SK-N-SH treated with all-trans-retinoic acid at 6 μM for 48 hours (cell line): ENCODE measurements around the gene LANCL2.

Source experiments
- ATAC-seq: fragments of 200-7000 bp; cut with Tn5 transposase; 3 replicates; pipeline ENCODE4 v1.9.1; 2020; ENCODE audit warnings: mild to moderate bottlenecking, moderate library complexity
- ARNTL ChIP-seq: fragments of 450-650 bp; formaldehyde crosslinking; IDR thresholded peaks from 2 replicates; pipeline ENCODE4 v1.5.0; 2020; ENCODE audit warnings: low read depth, mild to moderate bottlenecking, moderate library complexity, borderline replicate concordance
- CREB5 ChIP-seq: fragments of 250-450 bp; sonication (Bioruptor Pico); IDR thresholded peaks from 2 replicates; pipeline ENCODE4 v1.5.1; 2020; ENCODE audit warnings: low read depth, mild to moderate bottlenecking, moderate library complexity
- CSDC2 ChIP-seq: fragments of 250-450 bp; sonication (Bioruptor Pico); IDR thresholded peaks from 2 replicates; pipeline ENCODE4 v1.5.0; 2020; ENCODE audit warnings: mild to moderate bottlenecking, moderate library complexity
- ESRRG ChIP-seq: fragments of 250-450 bp; sonication (Bioruptor Pico); IDR thresholded peaks from 2 replicates; pipeline ENCODE4 v1.6.1; 2021; ENCODE audit warnings: mild to moderate bottlenecking
- OSR1 ChIP-seq: fragments of 250-450 bp; sonication (Bioruptor Pico); IDR thresholded peaks from 2 replicates; pipeline ENCODE4 v1.8.0; 2022; ENCODE audit warnings: moderate library complexity, mild to moderate bottlenecking, inconsistent platforms
- PPARA ChIP-seq: fragments of 250-450 bp; sonication (Bioruptor Pico); IDR thresholded peaks from 2 replicates; pipeline ENCODE4 v1.5.0; 2020; ENCODE audit warnings: mild to moderate bottlenecking, borderline replicate concordance
- RARB ChIP-seq: fragments of 250-450 bp; sonication (Bioruptor Pico); IDR thresholded peaks from 2 replicates; pipeline ENCODE4 v1.8.0; 2021; ENCODE audit warnings: mild to moderate bottlenecking, moderate library complexity
- SNAI2 ChIP-seq: fragments of 250-450 bp; sonication (Bioruptor Pico); IDR thresholded peaks from 2 replicates; pipeline ENCODE4 v1.5.0; 2020; ENCODE audit warnings: mild to moderate bottlenecking, moderate library complexity
- TCF4 ChIP-seq: fragments of 250-450 bp; sonication (Bioruptor Pico); IDR thresholded peaks from 2 replicates; pipeline ENCODE4 v1.8.0; 2021; ENCODE audit warnings: mild to moderate bottlenecking, moderate library complexity, borderline replicate concordance
- TOX ChIP-seq: fragments of 250-450 bp; sonication (Bioruptor Pico); IDR thresholded peaks from 2 replicates; pipeline ENCODE4 v1.8.0; 2021; ENCODE audit warnings: mild to moderate bottlenecking, moderate library complexity, borderline replicate concordance
- TSHZ2 ChIP-seq: fragments of 250-450 bp; sonication (Bioruptor Pico); IDR thresholded peaks from 2 replicates; pipeline ENCODE4 v1.5.0; 2020; ENCODE audit warnings: mild to moderate bottlenecking, moderate library complexity
- ZC3H10 ChIP-seq: fragments of 250-450 bp; sonication (Bioruptor Pico); IDR thresholded peaks from 2 replicates; pipeline ENCODE4 v1.5.1; 2021; ENCODE audit warnings: mild to moderate bottlenecking, moderate library complexity
- ZFP3 ChIP-seq: fragments of 250-450 bp; sonication (Bioruptor Pico); IDR thresholded peaks from 2 replicates; pipeline ENCODE4 v1.5.0; 2020; ENCODE audit warnings: mild to moderate bottlenecking, moderate library complexity
- ZFP30 ChIP-seq: fragments of 450-650 bp; formaldehyde crosslinking; IDR thresholded peaks from 2 replicates; pipeline ENCODE4 v1.5.0; 2022; ENCODE audit warnings: mild to moderate bottlenecking, moderate library complexity
- ZNF565 ChIP-seq: fragments of 450-650 bp; formaldehyde crosslinking; conservative IDR thresholded peaks from 2 replicates; pipeline ENCODE4 v1.5.0; 2020; ENCODE audit warnings: low read depth, mild to moderate bottlenecking, moderate library complexity
- ZNF70 ChIP-seq: fragments of 450-650 bp; formaldehyde crosslinking; IDR thresholded peaks from 2 replicates; pipeline ENCODE4 v1.5.0; 2020; ENCODE audit warnings: mild to moderate bottlenecking, moderate library complexity
- ZNF8 ChIP-seq: fragments of 450-650 bp; formaldehyde crosslinking; IDR thresholded peaks from 2 replicates; pipeline ENCODE4 v1.5.0; 2020; ENCODE audit warnings: mild to moderate bottlenecking, moderate library complexity
- TF ChIP-seq, protein P1 (sequence below): fragments of 250-450 bp; sonication (Bioruptor Pico); IDR thresholded peaks from 2 replicates; pipeline ENCODE4 v1.5.1; 2021; ENCODE audit warnings: mild to moderate bottlenecking, moderate library complexity
- TF ChIP-seq, protein P2 (sequence below): fragments of 250-450 bp; sonication (Bioruptor Pico); IDR thresholded peaks from 2 replicates; pipeline ENCODE4 v1.8.0; 2020; ENCODE audit warnings: mild to moderate bottlenecking, moderate library complexity, borderline replicate concordance
- TF ChIP-seq, protein P3 (sequence below): fragments of 250-450 bp; sonication (Bioruptor Pico); IDR thresholded peaks from 2 replicates; pipeline ENCODE4 v1.8.0; 2021; ENCODE audit warnings: low read depth, mild to moderate bottlenecking, moderate library complexity, borderline replicate concordance

The LANCL2 gene

GRCh38 chr7:55444786-55445185 lies 79.6 kb downstream of the LANCL2 start:
- TF ChIP-seq, protein P1, sequence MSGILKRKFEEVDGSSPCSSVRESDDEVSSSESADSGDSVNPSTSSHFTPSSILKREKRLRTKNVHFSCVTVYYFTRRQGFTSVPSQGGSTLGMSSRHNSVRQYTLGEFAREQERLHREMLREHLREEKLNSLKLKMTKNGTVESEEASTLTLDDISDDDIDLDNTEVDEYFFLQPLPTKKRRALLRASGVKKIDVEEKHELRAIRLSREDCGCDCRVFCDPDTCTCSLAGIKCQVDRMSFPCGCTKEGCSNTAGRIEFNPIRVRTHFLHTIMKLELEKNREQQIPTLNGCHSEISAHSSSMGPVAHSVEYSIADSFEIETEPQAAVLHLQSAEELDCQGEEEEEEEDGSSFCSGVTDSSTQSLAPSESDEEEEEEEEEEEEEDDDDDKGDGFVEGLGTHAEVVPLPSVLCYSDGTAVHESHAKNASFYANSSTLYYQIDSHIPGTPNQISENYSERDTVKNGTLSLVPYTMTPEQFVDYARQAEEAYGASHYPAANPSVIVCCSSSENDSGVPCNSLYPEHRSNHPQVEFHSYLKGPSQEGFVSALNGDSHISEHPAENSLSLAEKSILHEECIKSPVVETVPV (CRISPR knock-in tag), result no peak
- TF ChIP-seq OSR1 (CRISPR knock-in tag) (no peak), ZNF70 (CRISPR knock-in tag) (no peak), ZNF565 (CRISPR knock-in tag) (no peak), TCF4 (no peak), ZNF8 (CRISPR knock-in tag) (no peak), ZFP30 (CRISPR knock-in tag) (no peak), CSDC2 (CRISPR knock-in tag) (no peak), TOX (CRISPR knock-in tag) (no peak), RARB (no peak), TSHZ2 (CRISPR knock-in tag) (no peak), ESRRG (CRISPR knock-in tag) (no peak), ZFP3 (CRISPR knock-in tag) (no peak), CREB5 (CRISPR knock-in tag) (no peak), SNAI2 (CRISPR knock-in tag) (no peak), ARNTL (no peak)
- TF ChIP-seq, protein P2, sequence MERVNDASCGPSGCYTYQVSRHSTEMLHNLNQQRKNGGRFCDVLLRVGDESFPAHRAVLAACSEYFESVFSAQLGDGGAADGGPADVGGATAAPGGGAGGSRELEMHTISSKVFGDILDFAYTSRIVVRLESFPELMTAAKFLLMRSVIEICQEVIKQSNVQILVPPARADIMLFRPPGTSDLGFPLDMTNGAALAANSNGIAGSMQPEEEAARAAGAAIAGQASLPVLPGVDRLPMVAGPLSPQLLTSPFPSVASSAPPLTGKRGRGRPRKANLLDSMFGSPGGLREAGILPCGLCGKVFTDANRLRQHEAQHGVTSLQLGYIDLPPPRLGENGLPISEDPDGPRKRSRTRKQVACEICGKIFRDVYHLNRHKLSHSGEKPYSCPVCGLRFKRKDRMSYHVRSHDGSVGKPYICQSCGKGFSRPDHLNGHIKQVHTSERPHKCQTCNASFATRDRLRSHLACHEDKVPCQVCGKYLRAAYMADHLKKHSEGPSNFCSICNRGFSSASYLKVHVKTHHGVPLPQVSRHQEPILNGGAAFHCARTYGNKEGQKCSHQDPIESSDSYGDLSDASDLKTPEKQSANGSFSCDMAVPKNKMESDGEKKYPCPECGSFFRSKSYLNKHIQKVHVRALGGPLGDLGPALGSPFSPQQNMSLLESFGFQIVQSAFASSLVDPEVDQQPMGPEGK (CRISPR knock-in tag), result no peak
- TF ChIP-seq, protein P3, sequence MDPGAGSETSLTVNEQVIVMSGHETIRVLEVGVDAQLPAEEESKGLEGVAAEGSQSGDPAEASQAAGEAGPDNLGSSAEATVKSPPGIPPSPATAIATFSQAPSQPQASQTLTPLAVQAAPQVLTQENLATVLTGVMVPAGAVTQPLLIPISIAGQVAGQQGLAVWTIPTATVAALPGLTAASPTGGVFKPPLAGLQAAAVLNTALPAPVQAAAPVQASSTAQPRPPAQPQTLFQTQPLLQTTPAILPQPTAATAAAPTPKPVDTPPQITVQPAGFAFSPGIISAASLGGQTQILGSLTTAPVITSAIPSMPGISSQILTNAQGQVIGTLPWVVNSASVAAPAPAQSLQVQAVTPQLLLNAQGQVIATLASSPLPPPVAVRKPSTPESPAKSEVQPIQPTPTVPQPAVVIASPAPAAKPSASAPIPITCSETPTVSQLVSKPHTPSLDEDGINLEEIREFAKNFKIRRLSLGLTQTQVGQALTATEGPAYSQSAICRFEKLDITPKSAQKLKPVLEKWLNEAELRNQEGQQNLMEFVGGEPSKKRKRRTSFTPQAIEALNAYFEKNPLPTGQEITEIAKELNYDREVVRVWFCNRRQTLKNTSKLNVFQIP, result no peak
- ATAC-seq, result no peak

DNA sequence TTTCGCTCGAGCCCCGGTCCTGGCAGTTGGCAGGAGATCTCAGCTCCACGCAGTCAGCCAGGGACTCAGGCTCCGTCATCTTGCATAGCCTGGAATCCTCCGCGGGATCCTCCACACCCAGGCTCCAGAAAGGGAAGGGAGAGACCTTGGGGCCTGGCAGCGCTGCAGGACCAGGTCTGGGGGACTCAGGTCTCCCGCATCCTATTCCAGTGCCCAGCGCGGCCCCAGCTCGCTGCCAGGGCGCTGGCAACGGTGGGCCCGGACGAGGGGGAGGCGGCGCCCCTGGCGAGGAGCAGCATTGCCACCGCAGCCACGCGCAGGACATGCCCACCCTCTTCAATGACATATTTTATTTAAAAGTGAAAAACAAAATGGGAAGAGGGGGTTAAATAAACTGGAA lies 83.4 kb downstream of the LANCL2 start:
- no peak for TF ChIP-seq ZNF8 (CRISPR knock-in tag)
- no peak for TF ChIP-seq PPARA (CRISPR knock-in tag)
- no peak for TF ChIP-seq RARB
- TF ChIP-seq, protein P1 (CRISPR knock-in tag), result no peak
- no peak for TF ChIP-seq ZC3H10 (CRISPR knock-in tag)
- TF ChIP-seq TSHZ2 (CRISPR knock-in tag), result no peak
- no peak for TF ChIP-seq TCF4
- ATAC-seq, result no peak
